HCT116 (cell line): ENCODE results near the gene LTO1.
A peak's percentile ranks its signal among the peaks of the same experiment; 100 is the strongest.

Experiments used
- CEBPB ChIP-seq: IDR thresholded peaks from 2 replicates; pipeline ENCODE4 v1.6.1; 2012; ENCODE audit warnings: low read depth
- EGR1 ChIP-seq: IDR thresholded peaks from 2 replicates; pipeline ENCODE4 v1.6.1; 2012; ENCODE audit warnings: low read depth
- EZH2 ChIP-seq: fragments of 200-600 bp; sonication (generic); IDR thresholded peaks from 2 replicates; pipeline ENCODE4 v1.6.1; 2017; ENCODE audit warnings: antibody characterized with exemption, mixed run types
- FOSL1 ChIP-seq: IDR thresholded peaks from 2 replicates; pipeline ENCODE4 v1.6.1; 2012; ENCODE audit warnings: low read depth
- MAX ChIP-seq: IDR thresholded peaks from 2 replicates; pipeline ENCODE4 v1.6.1; 2012
- POLR2A ChIP-seq: IDR thresholded peaks from 2 replicates; pipeline ENCODE4 v1.7.0; 2011; ENCODE audit warnings: borderline replicate concordance; ENCODE audit not compliant: insufficient read depth, insufficient read length; ENCODE audit errors: extremely low read depth
- POLR2AphosphoS5 ChIP-seq: IDR thresholded peaks from 2 replicates; pipeline ENCODE4 v1.6.1; 2011; ENCODE audit warnings: mild to moderate bottlenecking, low read depth, low read length, moderate library complexity
- RAD21 ChIP-seq: IDR thresholded peaks from 2 replicates; pipeline ENCODE4 v1.6.1; 2012; ENCODE audit warnings: low read depth, mild to moderate bottlenecking
- SRF ChIP-seq: IDR thresholded peaks from 2 replicates; pipeline ENCODE4 v1.6.1; 2012; ENCODE audit warnings: low read depth
- YY1 ChIP-seq: IDR thresholded peaks from 2 replicates; pipeline ENCODE4 v1.6.1; 2011; ENCODE audit warnings: low read length, low read depth, moderate library complexity, mild to moderate bottlenecking; ENCODE audit not compliant: insufficient replicate concordance; ENCODE audit errors: extremely low read depth
- ZBTB33 ChIP-seq: IDR thresholded peaks from 2 replicates; pipeline ENCODE4 v1.6.1; 2011; ENCODE audit warnings: mild to moderate bottlenecking, low read length, moderate library complexity; ENCODE audit not compliant: insufficient replicate concordance; ENCODE audit errors: extremely low read depth
- ZNF274 ChIP-seq: fragments of 200-500 bp; sonication (Bioruptor generic); IDR thresholded peaks from 2 replicates; pipeline ENCODE4 v1.6.1; 2014; ENCODE audit warnings: mild to moderate bottlenecking, low read depth, low read length, inconsistent platforms
- TF ChIP-seq, protein P1 (sequence below), 3 experiments: fragments of 200-600 bp in 1 of 3; sonication (generic) in 1 of 3; IDR thresholded peaks in 2 of 3; conservative IDR thresholded peaks in 1 of 3; 2 replicates each; pipeline ENCODE4 v1.5.1; 2012 to 2017; ENCODE audit warnings: low read depth in 2 of 3, low read length in 2 of 3, antibody characterized with exemption in 1 of 3, borderline replicate concordance in 1 of 3, control low read depth in 1 of 3, mild to moderate bottlenecking in 1 of 3, mixed read lengths in 1 of 3, mixed run types in 1 of 3, moderate library complexity in 1 of 3; ENCODE audit not compliant: insufficient read depth in 1 of 3

- TF ChIP-seq RAD21 (no peak), ZNF274 (no peak), MAX (peak; percentile 77), CEBPB (no peak), POLR2A (peak; percentile 19), EGR1 (peak; percentile 45; the same call in 1 of the 2 replicates), SRF (no peak), ZBTB33 (peak; percentile 78), YY1 (peak; percentile 81), POLR2AphosphoS5 (peak; percentile 91), EZH2 (no peak), FOSL1 (no peak)
- TF ChIP-seq, protein P1, sequence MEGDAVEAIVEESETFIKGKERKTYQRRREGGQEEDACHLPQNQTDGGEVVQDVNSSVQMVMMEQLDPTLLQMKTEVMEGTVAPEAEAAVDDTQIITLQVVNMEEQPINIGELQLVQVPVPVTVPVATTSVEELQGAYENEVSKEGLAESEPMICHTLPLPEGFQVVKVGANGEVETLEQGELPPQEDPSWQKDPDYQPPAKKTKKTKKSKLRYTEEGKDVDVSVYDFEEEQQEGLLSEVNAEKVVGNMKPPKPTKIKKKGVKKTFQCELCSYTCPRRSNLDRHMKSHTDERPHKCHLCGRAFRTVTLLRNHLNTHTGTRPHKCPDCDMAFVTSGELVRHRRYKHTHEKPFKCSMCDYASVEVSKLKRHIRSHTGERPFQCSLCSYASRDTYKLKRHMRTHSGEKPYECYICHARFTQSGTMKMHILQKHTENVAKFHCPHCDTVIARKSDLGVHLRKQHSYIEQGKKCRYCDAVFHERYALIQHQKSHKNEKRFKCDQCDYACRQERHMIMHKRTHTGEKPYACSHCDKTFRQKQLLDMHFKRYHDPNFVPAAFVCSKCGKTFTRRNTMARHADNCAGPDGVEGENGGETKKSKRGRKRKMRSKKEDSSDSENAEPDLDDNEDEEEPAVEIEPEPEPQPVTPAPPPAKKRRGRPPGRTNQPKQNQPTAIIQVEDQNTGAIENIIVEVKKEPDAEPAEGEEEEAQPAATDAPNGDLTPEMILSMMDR (IDR thresholded peaks at IDR 0.05 in 2 of 3, conservative IDR thresholded peaks at IDR 0.05 in 1 of 3; ENCODE audit: borderline replicate concordance in 1 of 3, insufficient read depth in 1 of 3, low read depth in 2 of 3, low read length in 2 of 3): no peak
Measured at GRCh38 chr11:69674886-69675714, at the start of gene LTO1.
